CD4-positive, alpha-beta T cell (primary cell): Measurements from ENCODE around the gene RPTOR. TPM values are rescaled to one million over a fixed set of nuclear protein-coding genes. Genes with fewer than 3 reads are reported as not detected.

Source experiments
- ATAC-seq: fragments of 200-7000 bp; cut with Tn5 transposase; one replicate; pipeline ENCODE4 v1.10.0; 2022; ENCODE audit warnings: mild to moderate bottlenecking; ENCODE audit not compliant: poor library complexity
- CTCF ChIA-PET: fragments of 350-600 bp; sonication (Branson Sonifier 250); formaldehyde crosslinking; loops from one replicate; lab custom pipeline; 2021; ENCODE audit warnings: antibody characterized with exemption, inconsistent platforms; lab: Charles Lee
- POLR2A ChIA-PET: fragments of 350-600 bp; sonication (Branson Sonifier 250); formaldehyde crosslinking; loops from one replicate; lab custom pipeline; 2021; ENCODE audit warnings: antibody characterized with exemption, inconsistent platforms; lab: Charles Lee
- DNase-seq, 14 experiments: peaks; one replicate each; pipeline ENCODE4 v3.0.0-alpha.2; 2013 to 2020; ENCODE audit warnings: mixed read lengths in 2 of 14
- H3K27ac ChIP-seq, 2 donors: one replicate each; pipeline versions ENCODE4 v1.5.1 to v1.7.0; 2013; ENCODE audit warnings: low read length in 2 of 2, low read depth in 1 of 2, mild to moderate bottlenecking in 1 of 2
- H3K27me3 ChIP-seq, 2 experiments: 1 replicate in 1 of 2; 2 replicates in 1 of 2; pipeline versions ENCODE4 v1.6.1 to v1.7.0; 2013; ENCODE audit warnings: low read length in 2 of 2, control low read depth in 1 of 2, mild to moderate bottlenecking in 1 of 2, moderate library complexity in 1 of 2; ENCODE audit not compliant: insufficient read depth in 2 of 2, control insufficient read depth in 1 of 2
- H3K36me3 ChIP-seq: one replicate; pipeline ENCODE4 v1.6.1; 2013; ENCODE audit warnings: low read length, control low read depth; ENCODE audit not compliant: insufficient read depth
- H3K4me1 ChIP-seq: one replicate; pipeline ENCODE4 v1.6.1; 2013; ENCODE audit warnings: low read length, control low read depth; ENCODE audit not compliant: insufficient read depth
- H3K4me3 ChIP-seq: one replicate; pipeline ENCODE4 v1.5.1; 2013; ENCODE audit warnings: mild to moderate bottlenecking, low read length, moderate library complexity
- H3K9me3 ChIP-seq, 2 experiments: 1 replicate in 1 of 2; 2 replicates in 1 of 2; pipeline versions ENCODE4 v1.6.1 to v1.7.0; 2013; ENCODE audit warnings: low read length in 2 of 2, mild to moderate bottlenecking in 2 of 2, control low read depth in 1 of 2, moderate library complexity in 1 of 2; ENCODE audit not compliant: control insufficient read depth in 1 of 2, insufficient read depth in 1 of 2
- H3K27ac Mint-ChIP-seq: one replicate; pipeline ENCODE4 v1.8.0; 2020; ENCODE audit warnings: mixed read lengths
- H3K27me3 Mint-ChIP-seq: one replicate; pipeline ENCODE4 v1.8.0; 2021; ENCODE audit warnings: mixed read lengths
- H3K36me3 Mint-ChIP-seq: one replicate; pipeline ENCODE4 v1.8.0; 2021; ENCODE audit warnings: low read depth, mixed read lengths
- H3K4me1 Mint-ChIP-seq: one replicate; pipeline ENCODE4 v1.8.0; 2021; ENCODE audit warnings: low read depth, mixed read lengths
- H3K4me3 Mint-ChIP-seq: one replicate; pipeline ENCODE4 v1.8.0; 2020; ENCODE audit warnings: mild to moderate bottlenecking, mixed read lengths
- H3K9me3 Mint-ChIP-seq: one replicate; pipeline ENCODE4 v1.8.0; 2020; ENCODE audit warnings: mixed read lengths
- CTCF ChIP-seq: fragments of 200-600 bp; IDR thresholded peaks from one replicate; pipeline ENCODE4 v1.8.0; 2022; ENCODE audit warnings: antibody characterized with exemption, mild to moderate bottlenecking
- intact Hi-C, 2 experiments: fragments of 100-400 bp; cut with DNase I in 1 of 2; cut with micrococcal nuclease in 1 of 2; formaldehyde crosslinking; loops; one replicate each; pipeline versions ENCODE4 v1.15.1 to v1.9.0; 2023 to 2025; cut with DNase I, micrococcal nuclease
- total RNA-seq, 174 experiments: library from RNA in 2 of 174; stranded (reverse) in 2 of 174; gene quantifications; one replicate each; pipeline ENCODE4 v1.2.3 and lab custom pipeline; 2021 to 2026

The RPTOR gene
- total RNA-seq, 2 experiments from 2014 or later = 45.0 to 47.1 TPM

- no peak overlapping the region for H3K27ac Mint-ChIP-seq
- Histone ChIP-seq H3K4me1 (peaks cover 22% of the 10 kb centered on the region), H3K36me3 (peaks cover 5% of the 10 kb centered on the region), H3K27me3 (no peaks in the 10 kb centered on the region), H3K4me3 (no peak overlapping the region), H3K27ac (no peak overlapping the region), H3K9me3 (no peaks in the 10 kb centered on the region)
- POLR2A ChIA-PET = interaction anchor here (1.5 kb wide), 1 partner anchor 13 kb away, joined by 4 read pairs; no protein-coding TSS in a partner anchor
- DNase-seq = no peak
- no peak for ATAC-seq
- H3K36me3 Mint-ChIP-seq = peaks cover 14% of the 10 kb centered on the region
- TF ChIP-seq CTCF = no peak
- CTCF ChIA-PET = no interaction called here
- H3K27me3 Mint-ChIP-seq = no peaks in the 10 kb centered on the region
- intact Hi-C loops = no loop called here
- no peak overlapping the region for H3K4me3 Mint-ChIP-seq
- H3K4me1 Mint-ChIP-seq = peaks cover 57% of the 10 kb centered on the region
- H3K9me3 Mint-ChIP-seq = no peaks in the 10 kb centered on the region
Observed at GRCh38 chr17:80725517-80725916, 180.9 kb downstream of the RPTOR start.

GRCh38 chr17:80726558-80727408 is 182.1 kb downstream of the RPTOR start:
- peaks cover 59% of the 10 kb centered on the region for H3K4me1 Mint-ChIP-seq
- DNase-seq = no peak
- no peaks in the 10 kb centered on the region for H3K9me3 Mint-ChIP-seq
- H3K9me3 ChIP-seq = no peaks in the 10 kb centered on the region
- peaks cover 14% of the 10 kb centered on the region for H3K36me3 Mint-ChIP-seq
- H3K27me3 Mint-ChIP-seq = no peaks in the 10 kb centered on the region
- no peaks in the 10 kb centered on the region for H3K27me3 ChIP-seq
- no peak overlapping the region for H3K27ac Mint-ChIP-seq
- CTCF ChIA-PET = no interaction called here
- no peak overlapping the region for H3K4me3 Mint-ChIP-seq
- intact Hi-C loops = no loop called here
- H3K27ac ChIP-seq = no peak overlapping the region
- no peak overlapping the region for H3K4me3 ChIP-seq
- peaks cover 5% of the 10 kb centered on the region for H3K36me3 ChIP-seq
- POLR2A ChIA-PET = interaction anchor here (0.7 to 1.5 kb wide), 2 partner anchors 11 to 23 kb away, joined by 3 to 4 read pairs; no protein-coding TSS in a partner anchor
- TF ChIP-seq CTCF = no peak
- H3K4me1 ChIP-seq = peaks cover 22% of the 10 kb centered on the region
- no peak for ATAC-seq

GRCh38 chr17:80727409-80727755 is 182.7 kb downstream of the RPTOR start:
- Mint-ChIP-seq H3K9me3 (no peaks in the 10 kb centered on the region), H3K4me1 (peaks cover 60% of the 10 kb centered on the region), H3K27me3 (no peaks in the 10 kb centered on the region), H3K36me3 (peaks cover 14% of the 10 kb centered on the region), H3K4me3 (no peak overlapping the region), H3K27ac (no peak overlapping the region)
- Histone ChIP-seq H3K4me3 (no peak overlapping the region), H3K27ac (no peak overlapping the region), H3K4me1 (peaks cover 21% of the 10 kb centered on the region), H3K9me3 (no peaks in the 10 kb centered on the region), H3K27me3 (no peaks in the 10 kb centered on the region), H3K36me3 (peaks cover 5% of the 10 kb centered on the region)
- POLR2A ChIA-PET = interaction anchor here (0.7 kb wide), 1 partner anchor 24 kb away, joined by 3 read pairs; no protein-coding TSS in a partner anchor
- TF ChIP-seq CTCF = no peak
- DNase-seq (no peak), ATAC-seq (no peak)
- CTCF ChIA-PET = no interaction called here
- intact Hi-C loops = no loop called here
